Suprapubic skin (tissue), 3 donors: ENCODE data around the gene SRGAP2B.
"Not testable (repeated sequence)": the region's sequence is repeated elsewhere in the genome, so short reads cannot be mapped to it uniquely, and the experiment has no call there.

ENCODE experiments used
- CTCF ChIP-seq, 2 donors: fragments of 200-600 bp in 1 of 2; fragments of 450-650 bp in 1 of 2; sonication (generic) in 1 of 2; IDR thresholded peaks; one replicate each; pipeline ENCODE4 v1.5.1; 2016 to 2019; ENCODE audit warnings: antibody characterized with exemption in 2 of 2, mild to moderate bottlenecking in 1 of 2, moderate library complexity in 1 of 2
- EP300 ChIP-seq: sonication (generic); formaldehyde crosslinking; IDR thresholded peaks from one replicate; pipeline ENCODE4 v1.6.1; 2017; ENCODE audit warnings: antibody characterized with exemption

GRCh38 chr1:145112703-145113102 lies 17.6 kb upstream of the SRGAP2B start:
- TF ChIP-seq CTCF (IDR thresholded peaks at IDR 0.05); EP300: not testable (repeated sequence)
